Stimulated activated CD4-positive, alpha-beta T cell treated with anti-CD3 and anti-CD28 coated beads, TNF-alpha, amount 100 ng/mL, for 48 hours (primary cell): ENCODE data around the gene HEXIM1.
"Not testable (repeated sequence)": the region's sequence is repeated elsewhere in the genome, so short reads cannot be mapped to it uniquely, and the experiment has no call there.

Source experiments
- DNase-seq, 3 donors: peaks; one replicate each; pipeline ENCODE4 v3.0.0-alpha.2; 2020; ENCODE audit warnings: low read depth in 3 of 3

HEXIM1 gene

GRCh38 chr17:45113424-45113754, 34.9 kb upstream of the HEXIM1 start:
- no peak for DNase-seq

GRCh38 chr17:45114117-45114932, 34.0 kb upstream of the HEXIM1 start:
- DNase-seq, result no peak

- no peak for DNase-seq
Measured at GRCh38 chr17:45115015-45115625, 33.2 kb upstream of the HEXIM1 start.

- no peak for DNase-seq
Measured at GRCh38 chr17:45115871-45116270, 32.4 kb upstream of the HEXIM1 start.

GRCh38 chr17:45116434-45117016, 31.8 kb upstream of the HEXIM1 start:
- no peak for DNase-seq

- no peak for DNase-seq
Measured at GRCh38 chr17:45117334-45117733, 30.9 kb upstream of the HEXIM1 start.

DNA sequence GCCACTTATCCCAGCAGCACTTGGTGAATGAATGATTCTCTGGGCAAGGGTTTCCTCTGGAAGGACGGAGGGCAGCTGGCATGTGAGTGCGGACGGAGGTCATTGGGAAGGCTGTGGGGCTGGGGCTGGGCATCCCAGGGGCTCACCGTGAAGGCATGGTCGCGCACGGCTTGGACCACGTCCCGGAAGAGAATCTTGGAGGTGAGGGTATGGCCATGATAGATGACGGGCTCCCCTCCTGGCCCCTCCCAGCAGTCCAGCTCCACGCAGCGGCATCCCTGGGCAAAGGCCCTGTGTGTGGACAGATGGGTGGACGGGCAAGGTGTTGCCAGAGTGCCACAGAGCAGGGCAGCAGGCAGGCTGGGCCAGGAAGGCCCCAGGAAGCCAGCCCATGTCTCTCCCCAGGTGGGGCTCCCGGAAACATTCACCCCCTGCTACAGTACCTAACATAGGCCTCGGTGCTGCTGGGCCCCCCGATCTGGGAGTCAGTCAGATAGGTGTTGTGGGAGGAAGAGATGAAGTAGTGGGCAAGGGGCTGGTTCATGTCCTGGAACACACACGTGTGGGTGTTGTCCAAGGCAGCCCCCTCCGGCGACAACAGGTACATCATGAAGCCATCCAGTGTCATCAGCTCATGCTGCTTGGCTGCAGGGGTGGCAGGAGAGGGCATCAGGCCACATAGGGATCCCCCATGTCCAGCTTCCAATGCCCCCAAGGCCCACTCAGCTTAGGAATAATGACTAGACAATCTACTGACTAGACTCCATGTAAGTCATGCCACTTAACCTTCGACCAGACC, 30.2 kb upstream of the HEXIM1 start:
- no peak for DNase-seq

- DNase-seq, result no peak
Measured at GRCh38 chr17:45118691-45119090, 29.6 kb upstream of the HEXIM1 start.

GRCh38 chr17:45119964-45120363, 28.3 kb upstream of the HEXIM1 start:
- no peak for DNase-seq

DNA sequence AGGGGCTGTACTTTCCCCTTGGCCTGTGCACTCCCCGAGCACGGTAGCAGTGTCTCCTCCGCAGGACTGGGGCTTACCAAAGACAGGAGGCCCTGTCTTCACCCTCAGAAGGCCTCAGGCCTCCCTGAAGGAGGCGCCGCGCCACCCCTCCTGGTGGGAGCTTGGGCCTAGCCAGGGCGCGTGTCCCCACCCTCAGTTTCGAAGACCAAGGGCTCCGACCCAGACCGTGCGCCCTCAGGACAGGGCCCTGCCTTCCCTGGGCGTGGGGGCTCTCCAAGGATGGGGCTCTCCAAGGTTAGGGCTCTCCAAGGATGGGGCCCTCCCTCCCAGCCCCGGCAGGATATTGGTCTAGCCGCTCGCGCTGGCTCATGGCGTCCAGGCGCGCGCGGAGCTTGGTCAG, 27.7 kb upstream of the HEXIM1 start:
- no peak for DNase-seq

DNA sequence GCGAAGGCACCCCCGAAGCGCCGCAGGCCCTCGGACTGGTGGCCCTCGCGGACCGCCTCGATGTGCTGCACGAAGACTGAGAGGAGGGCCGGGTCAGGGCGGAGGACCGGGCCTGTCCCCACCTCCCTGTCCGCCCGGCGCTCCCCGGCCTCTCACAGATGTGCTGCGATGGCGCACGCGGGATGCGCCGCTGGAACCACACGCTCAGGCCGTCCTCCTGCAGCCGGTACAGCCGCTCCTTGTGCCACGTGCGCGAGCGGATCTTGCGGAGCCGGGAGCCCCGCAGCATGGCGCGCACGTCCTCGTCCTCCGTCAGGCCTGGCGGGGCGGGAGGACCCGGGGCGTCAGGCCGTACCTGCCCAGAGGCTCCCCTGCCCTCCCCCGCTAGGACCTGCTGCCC, 27.2 kb upstream of the HEXIM1 start:
- no peak for DNase-seq

- DNase-seq, result no peak
Measured at GRCh38 chr17:45123076-45123770, 25.1 kb upstream of the HEXIM1 start.

- no peak for DNase-seq
Measured at GRCh38 chr17:45123930-45124796, 24.1 kb upstream of the HEXIM1 start.

GRCh38 chr17:45124797-45125122, 23.5 kb upstream of the HEXIM1 start:
- DNase-seq, result not testable (repeated sequence)

DNA sequence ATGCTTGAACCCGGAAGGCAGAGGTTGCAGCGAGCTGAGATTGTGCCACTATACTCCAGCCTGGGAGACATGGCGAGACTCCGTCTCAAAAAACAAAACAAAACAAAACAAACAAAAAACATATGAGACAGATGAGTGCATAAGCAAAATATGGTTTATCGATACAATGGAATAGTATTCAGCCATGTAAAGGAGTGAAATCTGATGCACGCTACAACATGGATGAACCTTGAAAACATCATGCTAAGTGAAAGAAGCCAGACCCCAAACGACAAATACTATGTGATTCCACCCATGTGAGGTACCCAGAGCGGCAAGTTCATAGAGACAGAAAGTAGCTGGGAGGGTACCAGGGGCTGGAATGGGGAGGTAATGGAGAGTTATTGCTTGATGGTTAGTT, 22.8 kb upstream of the HEXIM1 start:
- no peak for DNase-seq

GRCh38 chr17:45127207-45127547, 21.1 kb upstream of the HEXIM1 start:
- DNase-seq, result no peak

DNA sequence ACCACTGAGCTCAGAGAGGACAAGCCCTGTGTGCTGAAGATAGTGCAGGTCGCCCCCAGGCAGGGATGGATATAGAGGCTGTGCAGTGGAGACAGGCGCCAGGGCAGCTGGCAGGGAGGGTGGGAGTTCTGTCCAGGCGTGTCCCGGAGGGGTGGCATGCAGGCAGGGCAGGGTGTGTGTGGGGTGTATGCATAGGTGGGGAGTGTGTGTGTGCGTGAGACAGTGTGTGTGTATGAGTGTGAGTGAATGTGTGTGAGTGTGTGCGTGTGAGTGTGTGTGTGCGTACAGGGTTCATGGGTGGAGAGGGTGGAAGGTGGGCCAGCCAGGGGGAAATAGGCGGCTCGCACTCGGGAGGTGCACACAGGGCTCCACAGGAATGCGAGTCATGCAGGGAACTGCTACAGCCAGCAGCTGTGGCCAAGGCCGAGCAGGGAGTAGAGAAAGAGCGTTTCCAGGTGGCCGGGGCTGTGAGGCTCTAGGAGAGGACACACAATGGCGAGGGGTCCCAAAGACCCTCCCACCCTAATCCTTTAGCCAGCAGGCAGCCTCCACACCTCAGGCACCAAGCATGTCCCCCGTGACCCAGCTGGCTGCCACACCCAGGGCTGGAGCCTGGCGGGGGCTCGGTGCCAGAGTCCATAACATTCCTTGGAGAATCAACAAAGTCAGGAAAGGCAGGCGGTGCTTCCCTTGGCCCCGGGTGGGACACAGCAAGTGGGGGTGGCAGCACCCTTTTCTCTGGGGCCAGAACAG, 20.6 kb upstream of the HEXIM1 start:
- DNase-seq, result no peak

GRCh38 chr17:45128331-45128730, 19.9 kb upstream of the HEXIM1 start:
- no peak for DNase-seq

DNA sequence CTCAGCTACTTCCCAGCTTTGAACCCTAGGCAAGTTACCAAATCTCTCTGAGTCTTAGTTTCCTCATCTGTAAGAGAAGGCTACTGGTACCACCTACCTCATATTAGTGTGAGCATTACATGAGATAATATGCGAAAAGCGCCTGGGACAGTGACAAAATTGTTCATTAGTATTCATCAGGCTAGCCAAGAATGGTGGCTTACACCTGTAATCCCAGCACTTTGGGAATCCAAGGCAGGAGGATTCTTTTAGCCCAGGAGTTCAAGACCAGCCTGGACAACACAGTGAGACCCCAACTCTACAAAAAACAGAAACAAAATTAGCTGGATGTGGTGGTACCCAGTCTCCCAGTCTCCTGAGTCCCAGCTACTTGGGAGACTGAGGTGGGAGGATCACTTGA, 19.3 kb upstream of the HEXIM1 start:
- no peak for DNase-seq

GRCh38 chr17:45129426-45129939, 18.8 kb upstream of the HEXIM1 start:
- no peak for DNase-seq
